ENCODE results near the gene RPRD2. TPM values are rescaled to one million over a fixed set of nuclear protein-coding genes. Genes with fewer than 3 reads are reported as not detected.

RPRD2 gene
- total and polyA plus RNA-seq, 2 experiments from 2014 or later: 16.8 to 20.4 TPM

DNA sequence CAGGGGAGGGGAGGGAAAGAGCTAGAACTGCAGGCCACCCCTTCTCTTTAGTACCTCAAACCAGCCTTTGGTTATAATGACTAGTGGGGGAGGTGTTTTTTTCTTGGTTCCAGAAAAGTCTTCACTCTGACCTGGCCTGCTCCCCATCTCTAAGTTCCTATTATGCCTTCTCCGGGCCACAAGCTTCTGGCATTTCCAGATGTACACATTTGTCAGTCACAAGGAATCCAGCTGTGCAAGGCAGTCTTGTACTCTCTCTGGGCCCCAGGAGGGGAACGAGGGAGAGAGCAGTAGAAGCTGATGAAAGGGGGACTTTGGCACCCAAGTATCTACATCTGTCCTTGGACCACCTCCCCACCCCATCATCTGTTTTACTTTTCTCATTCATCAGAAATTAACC lies 148.9 kb downstream of the RPRD2 start:
- H3K79me2 ChIP-seq (replicated peaks; ENCODE audit: insufficient read depth): no peaks in the 10 kb centered on the region
- Mint-ChIP-seq H3K36me3 (ENCODE audit: low read depth) (peaks cover 7% of the 10 kb centered on the region; the same call in 2 of the 3 replicates), H3K4me1 (peaks cover 9% of the 10 kb centered on the region), H3K27ac (no peak overlapping the region), H3K4me3 (no peak overlapping the region), H3K9me3 (no peaks in the 10 kb centered on the region; the same call in 2 of the 3 replicates), H3K27me3 (ENCODE audit: insufficient read depth, low read depth, poor library complexity) (peaks cover 26% of the 10 kb centered on the region)
- H4K20me1 ChIP-seq (replicated peaks; ENCODE audit: insufficient read depth): no peaks in the 10 kb centered on the region
- H3K36me3 ChIP-seq (ENCODE audit: insufficient read depth): no peaks in the 10 kb centered on the region
- TF ChIP-seq ZNF331 (CRISPR knock-in tag; IDR thresholded peaks at IDR 0.05; ENCODE audit: low read depth): no peak
- TF ChIP-seq, protein P1, sequence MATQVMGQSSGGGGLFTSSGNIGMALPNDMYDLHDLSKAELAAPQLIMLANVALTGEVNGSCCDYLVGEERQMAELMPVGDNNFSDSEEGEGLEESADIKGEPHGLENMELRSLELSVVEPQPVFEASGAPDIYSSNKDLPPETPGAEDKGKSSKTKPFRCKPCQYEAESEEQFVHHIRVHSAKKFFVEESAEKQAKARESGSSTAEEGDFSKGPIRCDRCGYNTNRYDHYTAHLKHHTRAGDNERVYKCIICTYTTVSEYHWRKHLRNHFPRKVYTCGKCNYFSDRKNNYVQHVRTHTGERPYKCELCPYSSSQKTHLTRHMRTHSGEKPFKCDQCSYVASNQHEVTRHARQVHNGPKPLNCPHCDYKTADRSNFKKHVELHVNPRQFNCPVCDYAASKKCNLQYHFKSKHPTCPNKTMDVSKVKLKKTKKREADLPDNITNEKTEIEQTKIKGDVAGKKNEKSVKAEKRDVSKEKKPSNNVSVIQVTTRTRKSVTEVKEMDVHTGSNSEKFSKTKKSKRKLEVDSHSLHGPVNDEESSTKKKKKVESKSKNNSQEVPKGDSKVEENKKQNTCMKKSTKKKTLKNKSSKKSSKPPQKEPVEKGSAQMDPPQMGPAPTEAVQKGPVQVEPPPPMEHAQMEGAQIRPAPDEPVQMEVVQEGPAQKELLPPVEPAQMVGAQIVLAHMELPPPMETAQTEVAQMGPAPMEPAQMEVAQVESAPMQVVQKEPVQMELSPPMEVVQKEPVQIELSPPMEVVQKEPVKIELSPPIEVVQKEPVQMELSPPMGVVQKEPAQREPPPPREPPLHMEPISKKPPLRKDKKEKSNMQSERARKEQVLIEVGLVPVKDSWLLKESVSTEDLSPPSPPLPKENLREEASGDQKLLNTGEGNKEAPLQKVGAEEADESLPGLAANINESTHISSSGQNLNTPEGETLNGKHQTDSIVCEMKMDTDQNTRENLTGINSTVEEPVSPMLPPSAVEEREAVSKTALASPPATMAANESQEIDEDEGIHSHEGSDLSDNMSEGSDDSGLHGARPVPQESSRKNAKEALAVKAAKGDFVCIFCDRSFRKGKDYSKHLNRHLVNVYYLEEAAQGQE (IDR thresholded peaks at IDR 0.05; ENCODE audit: unreplicated experiment): no peak
- TF ChIP-seq, protein P2, sequence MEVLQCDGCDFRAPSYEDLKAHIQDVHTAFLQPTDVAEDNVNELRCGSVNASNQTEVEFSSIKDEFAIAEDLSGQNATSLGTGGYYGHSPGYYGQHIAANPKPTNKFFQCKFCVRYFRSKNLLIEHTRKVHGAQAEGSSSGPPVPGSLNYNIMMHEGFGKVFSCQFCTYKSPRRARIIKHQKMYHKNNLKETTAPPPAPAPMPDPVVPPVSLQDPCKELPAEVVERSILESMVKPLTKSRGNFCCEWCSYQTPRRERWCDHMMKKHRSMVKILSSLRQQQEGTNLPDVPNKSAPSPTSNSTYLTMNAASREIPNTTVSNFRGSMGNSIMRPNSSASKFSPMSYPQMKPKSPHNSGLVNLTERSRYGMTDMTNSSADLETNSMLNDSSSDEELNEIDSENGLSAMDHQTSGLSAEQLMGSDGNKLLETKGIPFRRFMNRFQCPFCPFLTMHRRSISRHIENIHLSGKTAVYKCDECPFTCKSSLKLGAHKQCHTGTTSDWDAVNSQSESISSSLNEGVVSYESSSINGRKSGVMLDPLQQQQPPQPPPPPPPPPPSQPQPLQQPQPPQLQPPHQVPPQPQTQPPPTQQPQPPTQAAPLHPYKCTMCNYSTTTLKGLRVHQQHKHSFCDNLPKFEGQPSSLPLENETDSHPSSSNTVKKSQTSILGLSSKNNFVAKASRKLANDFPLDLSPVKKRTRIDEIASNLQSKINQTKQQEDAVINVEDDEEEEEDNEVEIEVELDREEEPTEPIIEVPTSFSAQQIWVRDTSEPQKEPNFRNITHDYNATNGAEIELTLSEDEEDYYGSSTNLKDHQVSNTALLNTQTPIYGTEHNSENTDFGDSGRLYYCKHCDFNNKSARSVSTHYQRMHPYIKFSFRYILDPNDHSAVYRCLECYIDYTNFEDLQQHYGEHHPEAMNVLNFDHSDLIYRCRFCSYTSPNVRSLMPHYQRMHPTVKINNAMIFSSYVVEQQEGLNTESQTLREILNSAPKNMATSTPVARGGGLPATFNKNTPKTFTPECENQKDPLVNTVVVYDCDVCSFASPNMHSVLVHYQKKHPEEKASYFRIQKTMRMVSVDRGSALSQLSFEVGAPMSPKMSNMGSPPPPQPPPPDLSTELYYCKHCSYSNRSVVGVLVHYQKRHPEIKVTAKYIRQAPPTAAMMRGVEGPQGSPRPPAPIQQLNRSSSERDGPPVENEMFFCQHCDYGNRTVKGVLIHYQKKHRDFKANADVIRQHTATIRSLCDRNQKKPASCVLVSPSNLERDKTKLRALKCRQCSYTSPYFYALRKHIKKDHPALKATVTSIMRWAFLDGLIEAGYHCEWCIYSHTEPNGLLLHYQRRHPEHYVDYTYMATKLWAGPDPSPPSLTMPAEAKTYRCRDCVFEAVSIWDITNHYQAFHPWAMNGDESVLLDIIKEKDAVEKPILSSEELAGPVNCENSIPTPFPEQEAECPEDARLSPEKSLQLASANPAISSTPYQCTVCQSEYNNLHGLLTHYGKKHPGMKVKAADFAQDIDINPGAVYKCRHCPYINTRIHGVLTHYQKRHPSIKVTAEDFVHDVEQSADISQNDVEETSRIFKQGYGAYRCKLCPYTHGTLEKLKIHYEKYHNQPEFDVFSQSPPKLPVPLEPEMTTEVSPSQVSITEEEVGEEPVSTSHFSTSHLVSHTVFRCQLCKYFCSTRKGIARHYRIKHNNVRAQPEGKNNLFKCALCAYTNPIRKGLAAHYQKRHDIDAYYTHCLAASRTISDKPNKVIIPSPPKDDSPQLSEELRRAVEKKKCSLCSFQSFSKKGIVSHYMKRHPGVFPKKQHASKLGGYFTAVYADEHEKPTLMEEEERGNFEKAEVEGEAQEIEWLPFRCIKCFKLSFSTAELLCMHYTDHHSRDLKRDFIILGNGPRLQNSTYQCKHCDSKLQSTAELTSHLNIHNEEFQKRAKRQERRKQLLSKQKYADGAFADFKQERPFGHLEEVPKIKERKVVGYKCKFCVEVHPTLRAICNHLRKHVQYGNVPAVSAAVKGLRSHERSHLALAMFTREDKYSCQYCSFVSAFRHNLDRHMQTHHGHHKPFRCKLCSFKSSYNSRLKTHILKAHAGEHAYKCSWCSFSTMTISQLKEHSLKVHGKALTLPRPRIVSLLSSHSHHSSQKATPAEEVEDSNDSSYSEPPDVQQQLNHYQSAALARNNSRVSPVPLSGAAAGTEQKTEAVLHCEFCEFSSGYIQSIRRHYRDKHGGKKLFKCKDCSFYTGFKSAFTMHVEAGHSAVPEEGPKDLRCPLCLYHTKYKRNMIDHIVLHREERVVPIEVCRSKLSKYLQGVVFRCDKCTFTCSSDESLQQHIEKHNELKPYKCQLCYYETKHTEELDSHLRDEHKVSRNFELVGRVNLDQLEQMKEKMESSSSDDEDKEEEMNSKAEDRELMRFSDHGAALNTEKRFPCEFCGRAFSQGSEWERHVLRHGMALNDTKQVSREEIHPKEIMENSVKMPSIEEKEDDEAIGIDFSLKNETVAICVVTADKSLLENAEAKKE (CRISPR knock-in tag; IDR thresholded peaks at IDR 0.05): no peak
- TF ChIP-seq CREB1 (CRISPR knock-in tag; IDR thresholded peaks at IDR 0.05; ENCODE audit: low read depth): no peak
- TF ChIP-seq POLR2AphosphoS5 (IDR thresholded peaks at IDR 0.05; ENCODE audit: low read depth): no peak
- no peak for TF ChIP-seq NANOG (IDR thresholded peaks at IDR 0.05; ENCODE audit: borderline replicate concordance)
- TF ChIP-seq ZNF114 (CRISPR knock-in tag; IDR thresholded peaks at IDR 0.05): no peak
- no peak for TF ChIP-seq STAT1 (IDR thresholded peaks at IDR 0.05; ENCODE audit: unreplicated experiment)
- TF ChIP-seq EZH2 (IDR thresholded peaks at IDR 0.05; ENCODE audit: low read depth, unreplicated experiment): no peak
- TF ChIP-seq JUNB (IDR thresholded peaks at IDR 0.05; ENCODE audit: unreplicated experiment): no peak
- TF ChIP-seq, protein P3, sequence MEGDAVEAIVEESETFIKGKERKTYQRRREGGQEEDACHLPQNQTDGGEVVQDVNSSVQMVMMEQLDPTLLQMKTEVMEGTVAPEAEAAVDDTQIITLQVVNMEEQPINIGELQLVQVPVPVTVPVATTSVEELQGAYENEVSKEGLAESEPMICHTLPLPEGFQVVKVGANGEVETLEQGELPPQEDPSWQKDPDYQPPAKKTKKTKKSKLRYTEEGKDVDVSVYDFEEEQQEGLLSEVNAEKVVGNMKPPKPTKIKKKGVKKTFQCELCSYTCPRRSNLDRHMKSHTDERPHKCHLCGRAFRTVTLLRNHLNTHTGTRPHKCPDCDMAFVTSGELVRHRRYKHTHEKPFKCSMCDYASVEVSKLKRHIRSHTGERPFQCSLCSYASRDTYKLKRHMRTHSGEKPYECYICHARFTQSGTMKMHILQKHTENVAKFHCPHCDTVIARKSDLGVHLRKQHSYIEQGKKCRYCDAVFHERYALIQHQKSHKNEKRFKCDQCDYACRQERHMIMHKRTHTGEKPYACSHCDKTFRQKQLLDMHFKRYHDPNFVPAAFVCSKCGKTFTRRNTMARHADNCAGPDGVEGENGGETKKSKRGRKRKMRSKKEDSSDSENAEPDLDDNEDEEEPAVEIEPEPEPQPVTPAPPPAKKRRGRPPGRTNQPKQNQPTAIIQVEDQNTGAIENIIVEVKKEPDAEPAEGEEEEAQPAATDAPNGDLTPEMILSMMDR (conservative IDR thresholded peaks at IDR 0.05; ENCODE audit: low read depth in 2 of 2): no peak
- no peak for TF ChIP-seq EZH2phosphoT487 (IDR thresholded peaks at IDR 0.05; ENCODE audit: unreplicated experiment)
- TF ChIP-seq, protein P4, sequence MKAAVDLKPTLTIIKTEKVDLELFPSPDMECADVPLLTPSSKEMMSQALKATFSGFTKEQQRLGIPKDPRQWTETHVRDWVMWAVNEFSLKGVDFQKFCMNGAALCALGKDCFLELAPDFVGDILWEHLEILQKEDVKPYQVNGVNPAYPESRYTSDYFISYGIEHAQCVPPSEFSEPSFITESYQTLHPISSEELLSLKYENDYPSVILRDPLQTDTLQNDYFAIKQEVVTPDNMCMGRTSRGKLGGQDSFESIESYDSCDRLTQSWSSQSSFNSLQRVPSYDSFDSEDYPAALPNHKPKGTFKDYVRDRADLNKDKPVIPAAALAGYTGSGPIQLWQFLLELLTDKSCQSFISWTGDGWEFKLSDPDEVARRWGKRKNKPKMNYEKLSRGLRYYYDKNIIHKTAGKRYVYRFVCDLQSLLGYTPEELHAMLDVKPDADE (IDR thresholded peaks at IDR 0.05): no peak
- H3K27ac ChIP-seq (ENCODE audit: low read depth): no peak overlapping the region
- peaks cover 7% of the 10 kb centered on the region; the same call in 1 of the 2 replicates for H3K4me1 ChIP-seq (ENCODE audit: insufficient read depth)
- H3K9me2 ChIP-seq (ENCODE audit: insufficient read depth): no peaks in the 10 kb centered on the region
- no peak overlapping the region for H2AFZ ChIP-seq
- 0 out of 2 replicates have a peak, but pooled peaks cover 17% of the 10 kb centered on the region for H3F3A ChIP-seq (replicated peaks; ENCODE audit: low read depth)
- H3K4me2 ChIP-seq: no peak overlapping the region
- DNase-seq (ENCODE audit: low spot score) (no peak), ATAC-seq (no peak)
- H3K27me3 ChIP-seq (ENCODE audit: insufficient read depth): no peaks in the 10 kb centered on the region
- H3K4me3 ChIP-seq: no peak overlapping the region
